GM11168 (cell line): ENCODE measurements around the gene CAP2.
"Not testable (repeated sequence)": the region's sequence is repeated elsewhere in the genome, so short reads cannot be mapped to it uniquely, and the experiment has no call there.

Experiments used
- in situ Hi-C: fragments of 300-500 bp; cut with MboI; formaldehyde crosslinking; loops from one replicate; pipeline ENCODE4 v1.12.0; 2022; ENCODE audit warnings: low sequenced_read_pairs; ENCODE audit not compliant: unreplicated experiment

CAP2 gene

GRCh38 chr6:17395112-17395511 is 1.7 kb downstream of the CAP2 start:
- in situ Hi-C loops = no loop called here

DNA sequence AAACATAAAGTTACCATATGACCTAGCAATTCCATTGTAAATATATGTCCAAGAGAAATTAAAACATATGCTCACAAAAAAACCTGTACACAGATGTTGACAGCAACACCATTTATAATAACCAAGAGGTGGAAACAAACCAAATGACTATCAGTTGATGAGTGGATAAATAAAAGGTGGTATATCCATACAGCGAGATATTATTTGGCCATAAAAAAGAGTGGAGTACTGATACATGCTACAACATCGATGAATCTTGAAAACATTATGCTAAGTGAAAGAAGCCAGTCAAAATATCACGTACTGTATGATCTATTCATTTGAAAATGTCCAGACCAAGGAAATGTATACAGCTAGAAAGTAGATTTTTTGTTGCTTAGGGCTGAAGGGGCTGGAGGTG is 2.9 kb downstream of the CAP2 start:
- in situ Hi-C loops = no loop called here

GRCh38 chr6:17397764-17398194 is 4.4 kb downstream of the CAP2 start:
- in situ Hi-C loops = no loop called here

DNA sequence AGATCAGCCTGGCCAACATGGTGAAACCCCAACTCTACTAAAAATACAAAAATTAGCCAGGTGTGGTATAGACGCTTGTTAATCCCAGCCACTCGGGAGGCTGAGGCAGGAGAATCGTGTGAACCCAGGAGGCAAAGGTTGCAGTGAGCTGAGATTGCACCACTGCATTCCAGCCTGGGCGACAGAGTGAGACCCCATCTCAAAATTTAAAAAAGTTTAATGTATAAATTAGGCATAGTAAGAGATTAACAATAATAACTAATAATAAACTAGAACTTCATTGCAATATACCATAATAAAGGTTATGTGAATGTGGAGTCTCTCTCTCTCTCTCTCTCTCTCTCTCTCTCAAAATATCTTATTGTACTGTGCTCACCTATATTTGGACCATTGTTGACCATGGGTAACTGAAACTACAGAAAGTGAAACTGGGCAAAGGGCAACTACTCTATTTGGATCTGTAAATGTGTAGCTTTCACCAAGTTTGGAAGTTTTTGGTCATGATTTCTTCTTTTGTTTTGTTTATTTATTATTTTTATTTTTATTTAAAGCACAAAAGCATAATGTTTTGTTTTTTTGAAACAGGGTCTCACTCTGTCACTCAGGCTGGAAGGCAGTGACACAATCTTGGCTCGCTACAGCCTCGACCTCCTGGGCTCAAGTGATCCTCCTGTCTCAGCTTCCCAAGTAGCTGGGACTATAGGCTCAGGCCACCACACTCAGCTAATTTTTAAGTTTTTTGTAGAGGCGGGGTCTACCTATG is 12.0 kb downstream of the CAP2 start:
- in situ Hi-C loops = not testable (repeated sequence)

DNA sequence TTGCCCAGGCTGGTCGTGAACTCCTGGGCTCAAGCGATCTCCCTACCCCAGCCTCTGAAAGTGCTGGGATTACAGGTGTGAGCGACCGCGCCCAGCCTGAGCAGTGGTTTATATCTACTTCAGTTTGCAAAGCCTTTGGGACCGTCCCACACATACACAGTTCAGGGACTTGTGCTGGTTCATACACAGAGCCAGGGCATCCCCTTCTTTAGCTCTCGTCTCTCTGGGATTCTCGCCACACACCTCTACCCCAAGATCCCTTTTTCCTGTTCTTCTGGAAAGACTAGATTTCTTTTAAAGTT is 12.5 kb downstream of the CAP2 start:
- in situ Hi-C loops = no loop called here

- in situ Hi-C loops = no loop called here
Observed at GRCh38 chr6:17408081-17408480, 14.7 kb downstream of the CAP2 start.

GRCh38 chr6:17410281-17410680 is 16.9 kb downstream of the CAP2 start:
- in situ Hi-C loops = no loop called here

DNA sequence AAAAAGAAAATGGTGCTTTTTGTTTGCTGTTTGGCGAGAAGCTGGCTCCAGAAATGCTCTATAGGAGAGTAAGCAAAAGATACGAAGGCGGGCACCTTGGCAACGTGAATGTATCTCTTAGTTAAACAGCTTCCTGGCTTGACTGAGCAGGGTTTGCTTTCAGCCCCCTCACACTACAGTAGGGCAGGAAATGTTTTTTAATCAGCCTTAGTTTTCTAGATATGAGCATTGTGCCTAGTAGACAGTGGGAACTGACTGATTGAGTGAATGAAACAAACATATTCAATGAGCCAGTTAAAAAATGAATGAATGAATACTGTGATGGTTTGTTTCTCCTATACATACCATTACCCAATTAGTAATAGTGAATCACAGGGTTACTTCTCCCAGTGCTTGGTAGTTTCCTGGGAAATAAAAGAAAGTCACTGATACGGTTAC is 19.9 kb downstream of the CAP2 start:
- in situ Hi-C loops = no loop called here

GRCh38 chr6:17414395-17414794 is 21.0 kb downstream of the CAP2 start:
- in situ Hi-C loops = not testable (repeated sequence)

GRCh38 chr6:17415321-17415720 is 21.9 kb downstream of the CAP2 start:
- in situ Hi-C loops = no loop called here

DNA sequence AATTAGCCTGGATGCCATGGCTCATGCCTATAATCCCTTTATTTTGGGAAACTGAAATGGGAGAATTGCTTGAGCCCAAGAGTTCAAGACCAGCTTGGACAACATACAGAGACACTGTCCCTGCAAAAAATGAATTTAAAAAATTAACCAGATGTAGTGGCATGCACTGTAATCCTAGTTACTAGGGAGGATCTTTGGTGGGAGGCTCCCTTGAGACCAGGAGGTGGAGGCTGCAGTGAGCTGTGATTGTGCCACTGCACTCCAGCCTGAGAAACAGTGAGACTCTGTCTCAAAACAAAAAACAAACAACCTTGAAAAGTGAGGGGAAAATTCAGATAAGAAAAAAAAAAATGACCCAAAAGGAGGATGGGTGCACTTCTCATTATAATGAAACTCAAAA is 23.4 kb downstream of the CAP2 start:
- in situ Hi-C loops = no loop called here

- in situ Hi-C loops = no loop called here
Observed at GRCh38 chr6:17417817-17418216, 24.4 kb downstream of the CAP2 start.

- in situ Hi-C loops = no loop called here
Observed at GRCh38 chr6:17418281-17419188, 25.1 kb downstream of the CAP2 start.

DNA sequence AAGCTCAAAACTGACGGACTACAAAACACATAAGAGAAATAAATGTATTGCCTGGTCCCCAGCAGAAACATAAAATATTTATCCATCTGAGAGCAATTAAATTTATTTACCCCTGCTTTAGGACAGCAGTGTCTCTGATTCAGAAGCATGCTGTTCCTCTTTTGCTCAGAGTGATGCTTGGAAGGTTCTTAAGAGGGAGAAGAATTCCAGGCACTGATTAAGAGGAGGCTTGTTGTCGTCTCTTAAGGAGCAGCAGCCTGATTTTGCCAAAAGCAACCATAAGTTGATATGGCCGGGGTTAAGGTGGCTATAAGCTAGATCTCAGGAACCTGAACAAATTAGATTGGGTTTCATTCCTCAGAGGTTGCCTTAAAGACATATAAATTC is 25.8 kb downstream of the CAP2 start:
- in situ Hi-C loops = no loop called here

- in situ Hi-C loops = no loop called here
Observed at GRCh38 chr6:17420368-17420767, 27.0 kb downstream of the CAP2 start.

DNA sequence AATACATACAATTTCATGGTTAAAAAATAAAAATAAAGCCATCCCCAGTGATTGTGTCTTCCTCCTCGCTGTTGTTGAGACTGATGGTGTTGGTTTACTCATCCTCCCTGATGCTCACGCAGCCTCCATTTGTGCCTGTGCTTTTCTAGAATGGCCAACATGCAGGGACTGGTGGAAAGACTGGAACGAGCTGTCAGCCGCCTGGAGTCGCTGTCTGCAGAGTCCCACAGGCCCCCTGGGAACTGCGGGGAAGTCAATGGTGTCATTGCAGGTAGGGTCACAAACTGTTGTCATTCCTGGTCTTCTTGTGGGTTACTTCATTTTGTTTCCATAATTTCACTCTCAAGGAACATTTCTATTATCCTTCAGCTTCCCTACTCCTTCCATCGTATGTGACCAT is 28.0 kb downstream of the CAP2 start:
- in situ Hi-C loops = no loop called here

DNA sequence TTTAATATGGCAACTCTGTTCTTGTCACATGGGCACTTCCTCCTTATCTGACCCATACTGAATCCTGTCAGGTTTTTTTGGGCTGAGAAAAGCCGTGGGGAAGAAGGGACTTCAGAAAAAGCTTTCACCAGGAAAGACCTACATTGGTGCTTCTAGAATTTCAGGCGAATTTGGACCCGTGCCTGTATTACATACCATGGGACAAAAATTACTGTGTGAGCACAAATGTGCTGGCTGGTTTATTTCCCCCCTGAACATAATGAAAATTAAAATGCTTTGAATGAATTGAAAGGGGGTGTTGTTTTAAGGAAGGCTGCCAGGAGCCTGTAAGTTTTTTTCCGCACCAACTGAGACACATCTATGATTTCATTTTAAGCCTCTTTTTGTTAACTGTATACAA is 29.6 kb downstream of the CAP2 start:
- in situ Hi-C loops = no loop called here

DNA sequence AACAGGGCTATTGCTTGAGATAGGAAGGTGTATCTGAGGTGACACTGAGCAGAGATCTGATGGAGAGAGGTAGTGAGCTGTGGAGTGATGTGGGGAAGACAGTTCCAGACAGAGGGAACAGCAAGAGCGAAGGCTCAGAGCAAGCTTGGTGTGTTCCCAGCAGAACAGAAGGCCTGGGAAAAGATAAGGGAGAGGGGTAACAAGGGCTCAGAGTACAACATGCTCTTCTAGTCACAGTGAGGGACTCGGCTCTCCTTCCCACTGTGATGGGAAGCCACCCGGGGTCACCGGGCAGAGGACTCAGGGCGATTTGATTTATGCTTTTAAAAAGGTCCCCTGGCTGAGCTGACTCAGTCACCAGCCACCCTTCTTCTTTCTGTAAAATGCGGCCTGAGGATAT is 33.7 kb downstream of the CAP2 start:
- in situ Hi-C loops = no loop called here

GRCh38 chr6:17427617-17428016 is 34.2 kb downstream of the CAP2 start:
- in situ Hi-C loops = no loop called here

DNA sequence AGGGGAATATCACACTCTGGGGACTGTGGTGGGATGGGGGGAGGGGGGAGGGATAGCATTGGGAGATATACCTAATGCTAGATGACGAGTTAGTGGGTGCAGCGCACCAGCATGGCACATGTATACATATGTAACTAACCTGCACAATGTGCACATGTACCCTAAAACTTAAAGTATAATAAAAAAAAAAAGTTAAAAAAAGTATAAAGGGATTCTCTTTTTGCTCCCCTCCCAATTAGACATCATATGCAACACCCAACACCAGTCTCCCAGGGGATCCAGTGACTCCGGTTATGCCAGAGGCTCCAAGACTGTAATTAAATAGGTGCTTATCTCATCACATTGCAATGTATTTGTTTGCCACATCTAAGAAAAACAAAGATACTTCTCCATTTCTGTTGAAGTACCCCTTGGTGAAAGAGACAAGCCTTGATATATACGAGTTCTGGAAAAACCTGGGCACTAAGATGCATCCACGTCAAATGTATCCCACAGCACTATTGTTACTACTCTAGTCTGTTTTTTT is 35.3 kb downstream of the CAP2 start:
- in situ Hi-C loops = not testable (repeated sequence)

- in situ Hi-C loops = no loop called here
Observed at GRCh38 chr6:17429383-17430061, 36.1 kb downstream of the CAP2 start.
